ENCODE data around the gene ESPNL. TPM values are rescaled to one million over a fixed set of nuclear protein-coding genes. Genes with fewer than 3 reads are reported as not detected.

The ESPNL gene
- total RNA-seq, 4 donors from 2014 or later = 0.22 to 0.68 TPM; not detected in 2

GRCh38 chr2:238081561-238081960, 18.6 kb upstream of the ESPNL start:
- no peak for TF ChIP-seq CTCF (IDR thresholded peaks at IDR 0.05; ENCODE audit: low read depth)

- TF ChIP-seq CTCF (IDR thresholded peaks at IDR 0.05; ENCODE audit: low read depth) = no peak
These were observed 18.0 kb upstream of the ESPNL start for GRCh38 chr2:238082151-238082550.

GRCh38 chr2:238082827-238083226, 17.3 kb upstream of the ESPNL start:
- TF ChIP-seq CTCF (IDR thresholded peaks at IDR 0.05; ENCODE audit: low read depth) = no peak

GRCh38 chr2:238083919-238084318, 16.2 kb upstream of the ESPNL start:
- no peak for TF ChIP-seq CTCF (IDR thresholded peaks at IDR 0.05; ENCODE audit: low read depth)

- TF ChIP-seq CTCF (IDR thresholded peaks at IDR 0.05; ENCODE audit: low read depth) = no peak
These were observed 15.4 kb upstream of the ESPNL start for GRCh38 chr2:238084761-238085160.

- no peak for TF ChIP-seq CTCF (IDR thresholded peaks at IDR 0.05; ENCODE audit: low read depth)
These were observed 14.2 kb upstream of the ESPNL start for GRCh38 chr2:238085899-238086298.

GRCh38 chr2:238087211-238087610, 12.9 kb upstream of the ESPNL start:
- no peak for TF ChIP-seq CTCF (IDR thresholded peaks at IDR 0.05; ENCODE audit: low read depth)

All from subcutaneous adipose tissue (tissue), 4 donors.